K562 (cell line): Measurements from ENCODE around the gene CCM2. TPM values are rescaled to one million over a fixed set of nuclear protein-coding genes. Genes with fewer than 3 reads are reported as not detected.

Source experiments
- ATAC-seq: fragments of 200-7000 bp; cut with Tn5 transposase; 3 replicates; pipeline ENCODE4 v1.9.1; 2020; ENCODE audit warnings: moderate library complexity
- BruUV-seq: library from RNA; stranded (reverse); fragments of 400-500 nt; replicated peaks from 2 replicates; lab custom pipeline; 2021; lab: Mats Ljungman, UMichigan
- CTCF ChIA-PET: fragments of 300-600 bp; formaldehyde crosslinking; extraction: SDS; loops from one replicate; lab custom pipeline; 2021; ENCODE audit warnings: low intra/inter-chr PET ratio; lab: Yijun Ruan, JAX
- POLR2A ChIA-PET: fragments of 300-600, 350-650 bp; sonication (Branson Sonifier 250); formaldehyde crosslinking; extraction: SDS; loops from one replicate; lab custom pipeline; 2021; ENCODE audit warnings: antibody characterized with exemption, inconsistent platforms; lab: Yijun Ruan, JAX
- DNase-seq, 4 experiments: peaks; one replicate each; pipeline versions ENCODE4 v3.0.0 to v3.0.0-alpha.2; 2011 to 2018; ENCODE audit warnings: low spot score in 3 of 4, mixed read lengths in 3 of 4; ENCODE audit errors: extremely low read depth in 1 of 4
- FAIRE-seq: peaks from 2 replicates; lab custom pipeline; 2011; peaks lifted over from hg19 to GRCh38; lab: Jason Lieb, UNC
- H2AFZ ChIP-seq: 2 replicates; pipeline ENCODE4 v1.6.0; 2011; ENCODE audit warnings: low read depth, low read length, control low read depth, inconsistent platforms
- H3K27ac ChIP-seq: fragments of 200-600 bp; 3 replicates; pipeline ENCODE4 v1.8.0; 2011; ENCODE audit warnings: low read depth, mild to moderate bottlenecking, control low read depth, inconsistent platforms, low read length, moderate library complexity, mixed read lengths; ENCODE audit errors: extremely low read depth
- H3K27me3 ChIP-seq, 2 experiments: fragments of 300-600 bp in 1 of 2; 2 replicates in 1 of 2; 3 replicates in 1 of 2; pipeline versions ENCODE4 v1.6.0 to v1.8.0; 2011; ENCODE audit warnings: inconsistent platforms in 2 of 2, low read length in 2 of 2, mild to moderate bottlenecking in 1 of 2, mixed read lengths in 1 of 2, moderate library complexity in 1 of 2; ENCODE audit not compliant: control insufficient read depth in 2 of 2, insufficient read depth in 2 of 2
- H3K36me3 ChIP-seq: fragments of 300-600 bp; 3 replicates; pipeline ENCODE4 v1.8.0; 2011; ENCODE audit warnings: mild to moderate bottlenecking, low read length, inconsistent platforms; ENCODE audit not compliant: control insufficient read depth, insufficient read depth
- H3K4me1 ChIP-seq, 2 experiments: fragments of 200-600 bp in 1 of 2; replicated peaks in 1 of 2; 2 replicates in 1 of 2; 3 replicates in 1 of 2; pipeline versions ENCODE4 v1.5.1 to v1.8.0; 2011; ENCODE audit warnings: inconsistent platforms in 2 of 2, low read length in 2 of 2, mild to moderate bottlenecking in 1 of 2, mixed read lengths in 1 of 2, moderate library complexity in 1 of 2; ENCODE audit not compliant: control insufficient read depth in 2 of 2, insufficient read depth in 2 of 2
- H3K4me2 ChIP-seq: 2 replicates; pipeline ENCODE4 v1.6.1; 2011; ENCODE audit warnings: low read length, control low read depth, inconsistent platforms, mixed read lengths; ENCODE audit not compliant: insufficient read depth
- H3K4me3 ChIP-seq: fragments of 200-600 bp; sonication (generic), shearing (Covaris generic); 2 replicates; pipeline ENCODE4 v1.5.1; 2016; ENCODE audit warnings: control low read depth, inconsistent platforms
- H3K79me2 ChIP-seq: fragments of 200-600 bp; 3 replicates; pipeline ENCODE4 v1.8.0; 2011; ENCODE audit warnings: low read length, inconsistent platforms; ENCODE audit not compliant: control insufficient read depth, insufficient read depth
- H3K9ac ChIP-seq, 2 experiments: 2 replicates each; pipeline versions ENCODE4 v1.6.0 to v1.6.1; 2011; ENCODE audit warnings: low read depth in 2 of 2, low read length in 2 of 2, control low read depth in 1 of 2, inconsistent platforms in 1 of 2, mild to moderate bottlenecking in 1 of 2, mixed read lengths in 1 of 2; ENCODE audit not compliant: insufficient read depth in 1 of 2
- H3K9me1 ChIP-seq: one replicate; pipeline ENCODE4 v1.6.0; 2011; ENCODE audit warnings: inconsistent platforms, mild to moderate bottlenecking, low read length, moderate library complexity; ENCODE audit not compliant: control insufficient read depth, insufficient read depth
- H3K9me3 ChIP-seq: replicated peaks from 2 replicates; pipeline ENCODE4 v1.5.1; 2011; ENCODE audit warnings: low read depth, low read length, inconsistent platforms; ENCODE audit not compliant: control insufficient read depth, insufficient read depth
- H4K20me1 ChIP-seq: replicated peaks from 2 replicates; pipeline ENCODE4 v1.6.1; 2011; ENCODE audit warnings: low read length, inconsistent platforms, mixed read lengths; ENCODE audit not compliant: control insufficient read depth, insufficient read depth
- ATF1 ChIP-seq, 2 experiments: fragments of 450-650 bp in 1 of 2; IDR thresholded peaks; 2 replicates each; pipeline ENCODE4 v1.6.1; 2016; ENCODE audit warnings: missing compliant biosample characterization in 1 of 2, missing genetic modification characterization in 1 of 2
- HEY1 ChIP-seq: fragments of 250-450 bp; sonication (Bioruptor Pico); IDR thresholded peaks from 2 replicates; pipeline ENCODE4 v1.5.0; 2020; ENCODE audit warnings: mild to moderate bottlenecking, moderate library complexity, borderline replicate concordance
- JUN ChIP-seq, 2 experiments: sonication (generic) in 1 of 2; formaldehyde crosslinking in 1 of 2; IDR thresholded peaks; 2 replicates each; pipeline versions ENCODE4 v1.6.1 to v1.8.0; 2012 to 2022; ENCODE audit warnings: borderline replicate concordance in 2 of 2, mild to moderate bottlenecking in 2 of 2, improper control_type of control experiment in 1 of 2, low read depth in 1 of 2, low read length in 1 of 2, missing genetic modification reagents in 1 of 2
- NRF1 ChIP-seq, 2 experiments: fragments of 450-650 bp; IDR thresholded peaks in 1 of 2; conservative IDR thresholded peaks in 1 of 2; 2 replicates each; pipeline ENCODE4 v1.6.1; 2014; ENCODE audit warnings: mild to moderate bottlenecking in 2 of 2
- PCBP1 ChIP-seq: fragments of 200-400 bp; formaldehyde crosslinking; IDR thresholded peaks from 2 replicates; pipeline ENCODE4 v1.6.1; 2018; ENCODE audit warnings: mild to moderate bottlenecking, low read depth, low read length; ENCODE audit not compliant: poor library complexity, severe bottlenecking
- SAFB2 ChIP-seq: fragments of 200-400 bp; formaldehyde crosslinking; IDR thresholded peaks from 2 replicates; pipeline ENCODE4 v1.6.1; 2018; ENCODE audit warnings: borderline replicate concordance, low read length, low read depth, moderate library complexity; ENCODE audit not compliant: severe bottlenecking
- ZNF507 ChIP-seq: conservative IDR thresholded peaks from 2 replicates; pipeline ENCODE4 v1.6.1; 2017; ENCODE audit warnings: missing genetic modification characterization, missing compliant biosample characterization
- WGBS: fragments of 100-300 bp; shearing (Covaris generic); methylation state at CpG from one replicate; pipeline ENCODE4 v1.1.6; 2016; ENCODE audit warnings: low coverage, mixed read lengths; ENCODE audit not compliant: insufficient coverage; ENCODE audit errors: missing lambda C conversion rate; 5-methylcytosine and 5-hydroxymethylcytosine counted together
- in situ Hi-C: fragments of 300-500 bp; cut with MboI; formaldehyde crosslinking; loops from 4 replicates; pipeline ENCODE4 v1.15.0; 2018; ENCODE audit warnings: inconsistent platforms, mixed read lengths
- intact Hi-C: fragments of 100-400 bp; cut with micrococcal nuclease; formaldehyde crosslinking; loops from 2 replicates; pipeline ENCODE4 v1.14.2; 2022
- polyA plus RNA-seq, 8 experiments: library from polyadenylated mRNA; depleted of rRNA in 4 of 8; stranded (reverse) in 5 of 8; unstranded in 3 of 8; fragments of >200 nt; fragmentation: Nextera tagmentation in 2 of 8; fragmentation: Illumina TruSeq in 1 of 8; extraction: Ambion mirVana in 2 of 8; extraction: Trizol in 1 of 8; gene quantifications; 2 replicates each; pipeline versions ENCODE4 v1.2.1 to v1.2.3, GENCODE V29; 2011 to 2014; ENCODE audit warnings: inconsistent platforms in 1 of 8, missing spikeins in 1 of 8
- total RNA-seq, 7 experiments: library from RNA; depleted of rRNA in 6 of 7; stranded (reverse); fragments of >200 nt in 6 of 7; fragmentation: Illumina TruSeq in 2 of 7; extraction: Trizol in 2 of 7; gene quantifications; 2 replicates each; pipeline versions ENCODE4 v1.2.1 to v1.2.3, GENCODE V29; 2011 to 2021; ENCODE audit warnings: low replicate concordance in 1 of 7
- TF ChIP-seq, protein P1 (sequence below): IDR thresholded peaks from 2 replicates; pipeline ENCODE4 v1.6.1; 2014; ENCODE audit warnings: antibody characterized with exemption
- TF ChIP-seq, protein P2 (sequence below): fragments of 150-350 bp; conservative IDR thresholded peaks from 2 replicates; pipeline ENCODE4 v1.6.1; 2014; ENCODE audit warnings: low read length

Gene CCM2
- total and polyA plus RNA-seq, 9 of the 15 experiments (the other 6 are each of a cell fraction or from before 2014, with no cell fraction given): 0.41 to 38.6 (median 25.9) TPM

DNA sequence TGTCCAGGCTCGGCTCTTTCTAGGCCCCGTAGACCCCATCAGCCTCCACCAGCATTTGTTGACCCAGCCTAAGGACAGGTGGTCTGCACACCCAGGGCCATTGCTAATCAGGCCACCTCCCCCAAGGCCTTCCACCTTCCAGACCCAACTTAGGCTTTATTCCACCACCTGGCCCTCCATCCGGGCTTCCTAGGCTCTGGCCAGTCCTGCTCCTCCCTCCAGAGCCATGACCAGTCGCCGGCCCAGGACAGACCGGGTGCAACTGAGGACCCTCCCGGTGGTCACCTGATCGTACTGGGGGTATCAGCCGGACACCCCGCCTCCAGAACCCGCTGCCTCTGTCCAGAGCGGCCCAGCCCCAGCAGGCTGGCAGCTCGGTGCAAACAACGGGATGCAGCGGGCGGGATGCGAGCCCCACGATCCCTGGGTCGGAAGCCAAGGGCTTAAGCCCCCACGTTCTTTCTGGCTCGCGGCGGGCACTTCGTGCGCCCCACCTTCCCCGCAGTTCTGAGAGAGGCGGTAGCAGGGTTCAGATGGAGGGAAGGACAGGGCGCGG is 88.2 kb downstream of the CCM2 start (continued):
- TF ChIP-seq, protein P1, sequence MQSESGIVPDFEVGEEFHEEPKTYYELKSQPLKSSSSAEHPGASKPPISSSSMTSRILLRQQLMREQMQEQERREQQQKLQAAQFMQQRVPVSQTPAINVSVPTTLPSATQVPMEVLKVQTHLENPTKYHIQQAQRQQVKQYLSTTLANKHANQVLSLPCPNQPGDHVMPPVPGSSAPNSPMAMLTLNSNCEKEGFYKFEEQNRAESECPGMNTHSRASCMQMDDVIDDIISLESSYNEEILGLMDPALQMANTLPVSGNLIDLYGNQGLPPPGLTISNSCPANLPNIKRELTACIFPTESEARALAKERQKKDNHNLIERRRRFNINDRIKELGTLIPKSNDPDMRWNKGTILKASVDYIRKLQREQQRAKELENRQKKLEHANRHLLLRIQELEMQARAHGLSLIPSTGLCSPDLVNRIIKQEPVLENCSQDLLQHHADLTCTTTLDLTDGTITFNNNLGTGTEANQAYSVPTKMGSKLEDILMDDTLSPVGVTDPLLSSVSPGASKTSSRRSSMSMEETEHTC: no peak
- TF ChIP-seq HEY1: no peak
- TF ChIP-seq, all 486 proteins: peak for 0

DNA sequence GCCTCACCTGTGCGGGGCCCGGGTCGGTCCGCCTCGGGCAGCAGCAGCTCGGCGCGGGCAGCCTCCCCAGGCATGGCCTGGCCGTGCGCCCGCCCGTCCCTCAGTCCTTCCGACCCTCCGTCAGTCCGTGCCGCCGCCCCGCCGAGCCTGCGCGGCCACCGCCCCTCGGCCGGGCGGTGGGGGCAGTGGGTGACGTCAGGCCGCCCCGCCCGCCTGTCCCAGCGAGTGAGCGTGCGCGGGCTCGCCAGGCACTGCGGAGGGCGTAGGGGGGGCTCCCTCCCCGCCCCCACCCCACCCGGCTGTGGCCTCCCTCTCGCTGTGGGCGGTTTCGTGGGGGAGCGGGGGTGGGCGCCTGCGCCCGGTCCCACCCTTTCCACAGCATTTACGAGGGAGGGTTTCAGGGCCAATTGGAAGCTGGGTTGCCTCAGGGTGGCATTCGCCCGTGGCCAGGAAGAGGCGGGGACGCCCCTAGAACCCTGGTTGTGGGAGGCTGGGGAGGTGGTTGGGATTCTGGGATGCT is 88.9 kb downstream of the CCM2 start, which contains the start of gene NACAD:
Gene NACAD, minus strand, starts transcription at position 149 of the 520 bp plus-strand sequence. Its CDS starts 75 bp downstream, at position 74.
- Histone ChIP-seq H3K9me1 (no peaks in the 10 kb centered on the region), H3K79me2 (no peaks in the 10 kb centered on the region), H4K20me1 (peaks cover 4% of the 10 kb centered on the region; the same call in 1 of the 2 replicates), H3K9ac (peak within 1 kb of the TSS in 1 of 2 experiments; percentile 78; a peak in 2 of 4 replicates), H3K27ac (no peak within 1 kb of the TSS), H3K4me1 (peaks cover 2 to 38% of the 10 kb centered on the region in 2 experiments; a peak in 3 of 5 replicates), H3K4me2 (peak within 1 kb of the TSS; percentile 41; the same call in 1 of the 2 replicates), H3K4me3 (peak within 1 kb of the TSS; percentile 25), H3K27me3 (no peaks in the 10 kb centered on the region; a peak in 1 of 5 replicates), H3K9me3 (no peaks in the 10 kb centered on the region; the same call in 1 of the 2 replicates), H3K36me3 (no peaks in the 10 kb centered on the region), H2AFZ (peak within 1 kb of the TSS; percentile 30; the same call in 1 of the 2 replicates)
- FAIRE-seq (no peak), DNase-seq (peak; percentile 37 to 85 (median 72)), ATAC-seq (peak; percentile 82)
- in situ Hi-C loops (no loop called here), intact Hi-C loops (no loop called here)
- WGBS: 4% methylated on average over 20 of the region's 50 CpGs
- no TSS peak for BruUV-seq
- POLR2A ChIA-PET: interaction anchor here (0.6 to 1.3 kb wide), 2 partner anchors 11 to 23 kb away, joined by 3 to 5 read pairs; partner anchors contain the start of gene TBRG4
- CTCF ChIA-PET: no interaction called here
- TF ChIP-seq JUN (IDR thresholded peaks at IDR 0.05; ENCODE audit: borderline replicate concordance, low read depth, low read length): no peak
- TF ChIP-seq JUN (CRISPR knock-in tag; IDR thresholded peaks at IDR 0.05; ENCODE audit: borderline replicate concordance): 0 out of 2 replicates have a peak, but pooled peaks have one; percentile 26
- TF ChIP-seq PCBP1: peak; percentile 84
- TF ChIP-seq, protein P2, sequence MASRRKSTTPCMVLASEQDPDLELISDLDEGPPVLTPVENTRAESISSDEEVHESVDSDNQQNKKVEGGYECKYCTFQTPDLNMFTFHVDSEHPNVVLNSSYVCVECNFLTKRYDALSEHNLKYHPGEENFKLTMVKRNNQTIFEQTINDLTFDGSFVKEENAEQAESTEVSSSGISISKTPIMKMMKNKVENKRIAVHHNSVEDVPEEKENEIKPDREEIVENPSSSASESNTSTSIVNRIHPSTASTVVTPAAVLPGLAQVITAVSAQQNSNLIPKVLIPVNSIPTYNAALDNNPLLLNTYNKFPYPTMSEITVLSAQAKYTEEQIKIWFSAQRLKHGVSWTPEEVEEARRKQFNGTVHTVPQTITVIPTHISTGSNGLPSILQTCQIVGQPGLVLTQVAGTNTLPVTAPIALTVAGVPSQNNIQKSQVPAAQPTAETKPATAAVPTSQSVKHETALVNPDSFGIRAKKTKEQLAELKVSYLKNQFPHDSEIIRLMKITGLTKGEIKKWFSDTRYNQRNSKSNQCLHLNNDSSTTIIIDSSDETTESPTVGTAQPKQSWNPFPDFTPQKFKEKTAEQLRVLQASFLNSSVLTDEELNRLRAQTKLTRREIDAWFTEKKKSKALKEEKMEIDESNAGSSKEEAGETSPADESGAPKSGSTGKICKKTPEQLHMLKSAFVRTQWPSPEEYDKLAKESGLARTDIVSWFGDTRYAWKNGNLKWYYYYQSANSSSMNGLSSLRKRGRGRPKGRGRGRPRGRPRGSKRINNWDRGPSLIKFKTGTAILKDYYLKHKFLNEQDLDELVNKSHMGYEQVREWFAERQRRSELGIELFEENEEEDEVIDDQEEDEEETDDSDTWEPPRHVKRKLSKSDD: no peak
- no peak for TF ChIP-seq ATF1 (CRISPR knock-in tag; IDR thresholded peaks at IDR 0.05)
- TF ChIP-seq ATF1 (tag; IDR thresholded peaks at IDR 0.05): peak; percentile 49
- peak; percentile 56 to 72; a peak in 2 of 4 replicates for TF ChIP-seq NRF1 (conservative IDR thresholded peaks at IDR 0.05 in 1 of 2, IDR thresholded peaks at IDR 0.05 in 1 of 2)
- no peak for TF ChIP-seq ZNF507 (tag)
- TF ChIP-seq SAFB2: no peak
